ENCODE data around the gene PSPN. TPM values are rescaled to one million over a fixed set of nuclear protein-coding genes. Genes with fewer than 3 reads are reported as not detected.
A peak's percentile ranks its signal among the peaks of the same experiment; 100 is the strongest.
"Not testable (repeated sequence)": the region's sequence is repeated elsewhere in the genome, so short reads cannot be mapped to it uniquely, and the experiment has no call there.

Gene PSPN
- total RNA-seq, 4 donors from 2014 or later, result 1.3 to 3.7 (median 2.4) TPM

DNA sequence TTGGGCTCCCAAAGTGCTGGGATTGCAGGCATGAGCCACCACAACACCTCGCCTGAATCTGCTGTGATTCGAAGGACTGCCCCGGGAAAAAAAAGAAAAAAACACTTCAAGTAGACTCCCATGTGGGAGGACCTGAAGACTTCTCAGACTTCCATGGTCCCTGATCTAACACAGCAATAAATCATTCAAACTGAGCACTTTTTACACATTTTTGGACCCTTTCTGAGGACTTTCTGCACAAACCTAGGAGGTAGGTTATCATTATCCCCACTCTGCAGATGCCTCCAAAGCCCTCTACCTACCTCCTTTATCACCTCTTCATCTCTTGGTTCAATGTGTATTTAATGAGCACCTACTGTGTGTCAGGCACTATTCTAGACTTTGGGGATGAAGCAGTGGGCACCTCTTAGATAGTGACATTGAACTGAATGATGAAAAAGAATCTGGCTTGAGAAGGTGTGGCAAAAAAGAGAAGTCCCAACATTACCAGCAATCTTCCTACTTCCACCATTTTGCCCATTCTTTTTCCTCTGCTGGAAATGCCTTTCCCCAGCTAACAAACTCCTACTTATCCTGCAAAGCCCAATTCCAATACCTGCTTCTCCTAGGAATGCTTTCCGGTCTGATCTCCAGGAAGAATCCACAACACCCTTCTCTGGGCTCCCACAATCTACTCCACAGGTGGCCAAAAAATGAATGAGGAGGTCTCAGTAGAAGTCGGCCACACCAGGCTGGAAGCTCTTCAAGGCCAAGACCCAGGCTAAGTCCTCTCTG lies 16.0 kb downstream of the PSPN start:
- Histone ChIP-seq H3K27ac (replicated peaks in 1 of 4) (no peak overlapping the region), H3K4me1 (peaks cover 7 to 21% (median 18%) of the 10 kb centered on the region in 4 donors), H3K4me3 (no peak overlapping the region), H3K27me3 (no peaks in the 10 kb centered on the region), H3K36me3 (peaks cover 8 to 17% (median 15%) of the 10 kb centered on the region in 4 donors), H3K9me3 (no peaks in the 10 kb centered on the region)
- WGBS, result 88% methylated on average over 5 of the region's 5 CpGs
- DNase-seq (ENCODE audit: extremely low spot score), result no peak
- TF ChIP-seq POLR2A (IDR thresholded peaks at IDR 0.05; ENCODE audit: low read depth), result no peak
- no peak for TF ChIP-seq EP300 (IDR thresholded peaks at IDR 0.05)
- TF ChIP-seq, protein P1, sequence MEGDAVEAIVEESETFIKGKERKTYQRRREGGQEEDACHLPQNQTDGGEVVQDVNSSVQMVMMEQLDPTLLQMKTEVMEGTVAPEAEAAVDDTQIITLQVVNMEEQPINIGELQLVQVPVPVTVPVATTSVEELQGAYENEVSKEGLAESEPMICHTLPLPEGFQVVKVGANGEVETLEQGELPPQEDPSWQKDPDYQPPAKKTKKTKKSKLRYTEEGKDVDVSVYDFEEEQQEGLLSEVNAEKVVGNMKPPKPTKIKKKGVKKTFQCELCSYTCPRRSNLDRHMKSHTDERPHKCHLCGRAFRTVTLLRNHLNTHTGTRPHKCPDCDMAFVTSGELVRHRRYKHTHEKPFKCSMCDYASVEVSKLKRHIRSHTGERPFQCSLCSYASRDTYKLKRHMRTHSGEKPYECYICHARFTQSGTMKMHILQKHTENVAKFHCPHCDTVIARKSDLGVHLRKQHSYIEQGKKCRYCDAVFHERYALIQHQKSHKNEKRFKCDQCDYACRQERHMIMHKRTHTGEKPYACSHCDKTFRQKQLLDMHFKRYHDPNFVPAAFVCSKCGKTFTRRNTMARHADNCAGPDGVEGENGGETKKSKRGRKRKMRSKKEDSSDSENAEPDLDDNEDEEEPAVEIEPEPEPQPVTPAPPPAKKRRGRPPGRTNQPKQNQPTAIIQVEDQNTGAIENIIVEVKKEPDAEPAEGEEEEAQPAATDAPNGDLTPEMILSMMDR (IDR thresholded peaks at IDR 0.05), result no peak
- no peak for TF ChIP-seq POLR2AphosphoS5 (IDR thresholded peaks at IDR 0.05)
- intact Hi-C loops (cut with DNase I), result no loop called here

DNA sequence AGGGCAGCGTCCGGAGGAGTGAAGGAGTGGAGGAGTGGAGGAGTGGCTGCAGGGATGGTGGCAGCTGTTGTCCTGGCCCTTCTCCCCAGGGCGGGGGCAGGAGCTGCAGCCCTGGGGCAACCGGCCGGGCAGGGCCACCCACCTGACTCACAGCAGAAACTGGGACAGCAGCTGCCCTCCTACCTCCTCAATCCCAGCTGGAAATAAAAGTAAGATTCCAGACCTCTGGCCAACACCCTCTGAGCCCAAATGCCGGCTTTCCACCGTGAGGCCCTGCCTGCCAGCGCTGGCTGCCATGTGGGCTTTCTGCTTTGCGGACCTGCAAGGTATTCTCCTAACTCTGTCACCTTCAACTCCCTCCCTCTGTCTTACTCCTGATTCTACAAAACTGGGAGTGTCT lies 17.7 kb downstream of the PSPN start:
- WGBS, result 77% methylated on average over 7 of the region's 9 CpGs
- Histone ChIP-seq H3K27me3 (no peaks in the 10 kb centered on the region), H3K9me3 (no peaks in the 10 kb centered on the region), H3K4me1 (peaks cover 7 to 15% (median 11%) of the 10 kb centered on the region in 4 donors), H3K27ac (replicated peaks in 1 of 4) (no peak overlapping the region), H3K36me3 (no peaks in the 10 kb centered on the region), H3K4me3 (no peak overlapping the region)
- TF ChIP-seq EP300 (IDR thresholded peaks at IDR 0.05), result no peak
- no peak for TF ChIP-seq POLR2A (IDR thresholded peaks at IDR 0.05; ENCODE audit: low read depth)
- TF ChIP-seq, protein P1 (IDR thresholded peaks at IDR 0.05), result no peak
- TF ChIP-seq POLR2AphosphoS5 (IDR thresholded peaks at IDR 0.05), result no peak
- intact Hi-C loops (cut with DNase I), result no loop called here
- DNase-seq (ENCODE audit: extremely low spot score), result no peak

DNA sequence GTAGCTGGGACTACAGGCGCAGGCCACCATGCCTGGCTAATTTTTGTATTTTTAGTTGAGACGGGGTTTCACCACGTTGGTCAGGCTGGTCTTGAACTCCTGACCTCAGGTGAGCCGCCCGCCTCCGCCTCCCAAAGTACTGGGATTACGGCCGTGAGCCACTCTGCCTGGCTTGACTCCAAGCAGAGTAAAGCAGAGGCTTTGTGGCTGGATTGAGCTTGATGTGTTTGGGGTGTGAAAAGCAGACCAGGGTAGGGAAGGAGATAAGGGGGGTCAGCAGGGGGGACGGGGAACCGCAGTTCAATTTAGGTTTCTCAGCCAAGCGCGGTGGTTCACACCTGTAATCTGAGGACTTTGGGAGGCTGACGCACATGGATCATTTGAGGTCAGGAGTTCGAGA lies 18.6 kb downstream of the PSPN start:
- no peak for TF ChIP-seq POLR2A (IDR thresholded peaks at IDR 0.05; ENCODE audit: low read depth)
- TF ChIP-seq, protein P1 (IDR thresholded peaks at IDR 0.05), result no peak
- no peak for TF ChIP-seq POLR2AphosphoS5 (IDR thresholded peaks at IDR 0.05)
- no peak overlapping the region for H3K27ac ChIP-seq (replicated peaks in 1 of 4)
- no peaks in the 10 kb centered on the region for H3K36me3 ChIP-seq
- no peak overlapping the region for H3K4me3 ChIP-seq
- peaks cover 0 to 7% (median 3%) of the 10 kb centered on the region in 4 donors for H3K4me1 ChIP-seq
- DNase-seq (ENCODE audit: extremely low spot score), result no peak
- H3K27me3 ChIP-seq, result no peaks in the 10 kb centered on the region
- intact Hi-C loops (cut with DNase I), result no loop called here
- 84% methylated on average over 14 of the region's 14 CpGs for WGBS
- H3K9me3 ChIP-seq, result no peaks in the 10 kb centered on the region

DNA sequence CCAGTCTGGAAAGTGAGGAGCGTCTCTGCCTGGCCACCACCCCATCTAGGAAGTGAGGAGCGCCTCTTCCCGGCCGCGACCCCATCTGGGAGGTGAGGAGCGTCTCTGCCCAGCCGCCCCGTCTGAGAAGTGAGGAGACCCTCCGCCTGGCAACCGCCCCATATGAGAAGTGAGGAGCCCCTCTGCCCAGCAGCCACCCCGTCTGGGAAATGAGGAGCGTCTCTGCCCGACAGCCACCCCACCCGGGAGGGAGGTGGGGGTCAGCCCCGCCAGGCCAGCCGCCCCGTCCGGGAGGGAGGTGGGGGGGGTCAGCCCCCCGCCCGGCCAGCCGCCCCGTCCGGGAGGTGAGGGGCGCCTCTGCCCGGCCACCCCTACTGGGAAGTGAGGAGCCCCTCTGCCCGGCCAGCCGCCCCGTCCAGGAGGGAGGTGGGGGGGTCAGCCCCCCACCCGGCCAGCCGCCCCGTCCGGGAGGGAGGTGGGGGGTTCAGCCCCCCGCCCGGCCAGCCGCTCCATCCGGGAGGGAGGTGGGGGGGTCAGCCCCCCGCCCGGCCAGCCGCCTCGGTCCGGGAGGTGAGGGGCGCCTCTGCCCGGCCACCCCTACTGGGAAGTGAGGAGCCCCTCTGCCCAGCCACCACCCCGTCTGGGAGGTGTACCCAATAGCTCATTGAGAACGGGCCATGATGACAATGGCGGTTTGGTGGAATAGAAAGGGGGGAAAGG lies 20.3 kb downstream of the PSPN start:
- DNase-seq (ENCODE audit: extremely low spot score); H3K4me3 ChIP-seq; H3K36me3 ChIP-seq; H3K4me1 ChIP-seq; H3K27ac ChIP-seq (replicated peaks in 1 of 4); H3K27me3 ChIP-seq; H3K9me3 ChIP-seq; intact Hi-C loops (cut with DNase I): not testable (repeated sequence)
- WGBS, result 89% methylated on average over 3 of the region's 46 CpGs

DNA sequence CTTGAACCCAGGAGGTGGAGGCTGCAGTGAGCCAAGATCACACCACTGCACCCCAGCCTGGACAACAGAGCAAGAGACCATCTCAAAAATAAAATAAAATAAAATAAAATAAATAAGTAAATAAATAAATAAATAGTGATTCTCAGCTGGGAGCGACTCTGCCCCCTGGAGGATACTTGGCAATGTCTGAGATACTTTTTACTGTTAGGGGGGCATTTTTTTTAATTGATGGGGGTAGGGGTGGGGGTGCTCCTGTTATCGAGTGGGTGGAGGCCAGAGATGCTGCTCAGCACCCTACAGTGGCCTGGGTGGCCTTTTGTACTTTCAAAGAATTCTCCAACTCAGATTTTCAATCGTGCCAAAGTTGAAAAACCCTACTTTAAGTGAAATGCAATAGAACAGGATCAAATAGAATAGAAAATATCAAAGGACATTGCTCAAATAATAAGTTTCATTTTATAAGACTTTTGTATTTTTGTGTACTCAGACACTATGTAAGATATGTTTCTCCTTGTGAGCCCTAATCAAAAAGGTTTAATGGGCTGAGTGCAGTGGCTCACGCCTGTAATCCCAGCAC lies 21.5 kb downstream of the PSPN start:
- TF ChIP-seq EP300 (IDR thresholded peaks at IDR 0.05), result no peak
- no peak for TF ChIP-seq POLR2A (IDR thresholded peaks at IDR 0.05; ENCODE audit: low read depth)
- no peak for TF ChIP-seq POLR2AphosphoS5 (IDR thresholded peaks at IDR 0.05)
- TF ChIP-seq, protein P1 (IDR thresholded peaks at IDR 0.05), result peak in 1 of 3 experiments; percentile 47
- no peak overlapping the region for H3K4me3 ChIP-seq
- 63% methylated on average over 4 of the region's 4 CpGs for WGBS
- H3K36me3 ChIP-seq, result no peaks in the 10 kb centered on the region
- H3K9me3 ChIP-seq, result no peaks in the 10 kb centered on the region
- no peak for DNase-seq (ENCODE audit: extremely low spot score)
- H3K4me1 ChIP-seq, result no peaks in the 10 kb centered on the region
- intact Hi-C loops (cut with DNase I), result no loop called here
- H3K27ac ChIP-seq (replicated peaks in 1 of 4), result no peak overlapping the region
- H3K27me3 ChIP-seq, result no peaks in the 10 kb centered on the region

All from esophagus muscularis mucosa (tissue), 4 donors.